ENCODE measurements around the gene COPZ2.
"Not testable (repeated sequence)": the region's sequence is repeated elsewhere in the genome, so short reads cannot be mapped to it uniquely, and the experiment has no call there.

Gene COPZ2, protein sequence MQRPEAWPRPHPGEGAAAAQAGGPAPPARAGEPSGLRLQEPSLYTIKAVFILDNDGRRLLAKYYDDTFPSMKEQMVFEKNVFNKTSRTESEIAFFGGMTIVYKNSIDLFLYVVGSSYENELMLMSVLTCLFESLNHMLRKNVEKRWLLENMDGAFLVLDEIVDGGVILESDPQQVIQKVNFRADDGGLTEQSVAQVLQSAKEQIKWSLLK

GRCh38 chr17:48037036-48037837 is at the start of gene COPZ2:
TSS of gene COPZ2 (minus strand) at chr17:48037797. CDS start at chr17:48037777, 20 bp downstream.
- Histone ChIP-seq H3K27ac (peak within 1 kb of the TSS in 20 of 21 experiments; percentile 51 to 87 (median 80)), H3K4me3 (peak within 1 kb of the TSS; percentile 44 to 69 (median 55))

GRCh38 chr17:48084932-48085331 is 47.3 kb upstream of the COPZ2 start:
- Histone ChIP-seq H3K4me3 (no peak overlapping the region), H3K27ac (no peak overlapping the region)

- Histone ChIP-seq H3K27ac (no peak overlapping the region), H3K4me3 (no peak overlapping the region)
Observed at GRCh38 chr17:48081858-48082257, 44.3 kb upstream of the COPZ2 start.

DNA sequence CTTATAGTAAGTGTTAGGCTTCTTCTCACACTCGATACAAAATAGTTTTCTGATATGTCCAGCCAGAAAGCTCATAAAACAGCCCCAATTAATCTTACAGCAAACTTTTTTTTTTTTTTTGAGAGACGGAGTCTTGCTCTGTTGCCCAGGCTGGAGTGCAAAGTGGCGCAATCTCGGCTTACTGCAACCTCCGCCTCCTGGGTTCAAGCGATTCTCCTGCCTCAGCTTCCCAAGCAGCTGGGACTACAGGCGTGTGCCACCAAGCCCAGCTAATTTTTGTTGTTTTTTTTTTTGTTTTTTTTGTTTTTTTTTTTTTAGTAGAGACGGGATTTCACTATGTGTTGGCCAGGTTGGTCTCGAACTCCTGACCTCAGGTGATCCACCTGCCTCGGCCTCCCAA is 39.6 kb upstream of the COPZ2 start:
- H3K4me3 ChIP-seq, H3K27ac ChIP-seq: not testable (repeated sequence)

DNA sequence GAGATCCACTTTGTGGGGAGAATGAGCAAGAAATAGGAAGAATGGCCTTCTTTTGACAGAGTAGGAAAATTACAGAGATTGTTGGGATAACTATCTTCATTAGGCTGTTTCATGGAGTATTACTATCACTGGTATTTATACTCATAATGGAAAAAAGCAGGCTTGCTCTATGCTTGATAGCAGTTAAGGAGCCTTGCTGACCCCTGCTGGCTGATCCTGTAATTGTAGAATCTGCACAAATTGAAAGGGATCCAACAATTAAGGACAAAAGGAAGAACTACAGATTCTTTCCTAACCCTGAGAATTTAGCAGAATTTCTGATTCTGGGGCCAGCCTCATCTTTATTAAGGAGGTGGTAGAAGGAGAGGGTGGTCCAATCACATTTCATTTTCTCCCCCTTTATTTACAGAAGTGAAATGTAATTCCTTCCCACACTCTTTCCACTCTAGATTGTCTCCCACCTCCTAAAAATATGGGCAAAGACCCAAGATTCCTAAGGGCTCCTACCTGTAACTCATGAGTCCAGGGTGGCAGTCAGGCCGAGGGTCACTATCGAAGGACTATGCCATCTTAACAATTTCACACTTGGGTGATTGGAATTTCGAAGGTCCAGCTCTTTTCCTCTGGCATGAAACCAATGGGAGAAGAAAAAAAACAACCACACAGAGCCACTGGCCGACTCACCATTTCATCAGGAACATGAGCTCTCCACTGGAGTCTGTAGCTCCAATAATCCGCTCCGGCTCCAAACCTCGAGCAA is 36.9 kb upstream of the COPZ2 start:
- Histone ChIP-seq H3K27ac (peak overlapping the region in 2 of 21 experiments; percentile 7 to 54), H3K4me3 (no peak overlapping the region)

DNA sequence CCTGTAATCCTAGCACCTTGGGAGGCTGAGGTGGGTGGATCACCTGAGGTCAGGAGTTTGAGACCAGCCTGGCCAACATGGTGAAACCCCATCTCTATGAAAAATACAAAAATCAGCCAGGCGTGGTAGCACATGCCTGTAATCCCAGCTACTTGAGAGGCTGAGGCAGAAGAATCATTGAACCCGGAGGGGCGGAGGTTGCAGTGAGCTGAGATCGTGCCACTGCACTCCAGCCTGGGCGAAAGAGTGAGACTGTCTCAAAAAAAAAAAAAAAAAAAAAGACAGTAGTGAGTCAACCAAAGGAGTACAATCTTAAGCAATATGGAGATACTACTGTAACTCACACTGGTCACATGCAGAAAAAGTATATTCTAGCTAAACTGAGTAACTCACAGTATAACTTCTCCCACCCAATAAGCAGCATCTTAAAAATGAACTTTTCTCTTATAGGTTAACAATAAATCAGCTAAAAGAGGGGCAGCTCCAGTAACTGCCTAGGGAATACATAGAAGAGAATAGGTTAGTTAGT is 36.0 kb upstream of the COPZ2 start:
- H3K4me3 ChIP-seq = not testable (repeated sequence)
- peak overlapping the region in 3 of 21 experiments; percentile 2 to 54 (median 49) for H3K27ac ChIP-seq

DNA sequence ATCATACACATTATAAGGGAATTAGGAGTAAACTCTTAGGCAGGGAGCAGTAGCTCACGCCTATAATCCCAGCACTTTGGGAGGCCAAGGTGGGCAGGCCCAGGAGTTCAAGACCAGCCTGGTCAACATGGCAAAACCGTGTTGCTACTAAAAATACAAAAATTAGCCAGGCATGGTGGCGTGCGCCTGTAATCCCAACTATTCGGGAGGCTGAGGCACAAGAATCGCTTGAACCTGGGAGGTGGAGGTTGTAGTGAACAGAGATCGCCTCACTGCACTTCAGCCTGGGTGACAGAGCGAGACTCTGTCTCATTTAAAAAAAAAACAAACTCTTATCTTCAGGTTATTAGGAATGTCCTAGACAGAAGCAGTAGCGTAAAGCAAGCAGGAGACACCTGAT is 35.2 kb upstream of the COPZ2 start:
- not testable (repeated sequence) for H3K27ac ChIP-seq

DNA sequence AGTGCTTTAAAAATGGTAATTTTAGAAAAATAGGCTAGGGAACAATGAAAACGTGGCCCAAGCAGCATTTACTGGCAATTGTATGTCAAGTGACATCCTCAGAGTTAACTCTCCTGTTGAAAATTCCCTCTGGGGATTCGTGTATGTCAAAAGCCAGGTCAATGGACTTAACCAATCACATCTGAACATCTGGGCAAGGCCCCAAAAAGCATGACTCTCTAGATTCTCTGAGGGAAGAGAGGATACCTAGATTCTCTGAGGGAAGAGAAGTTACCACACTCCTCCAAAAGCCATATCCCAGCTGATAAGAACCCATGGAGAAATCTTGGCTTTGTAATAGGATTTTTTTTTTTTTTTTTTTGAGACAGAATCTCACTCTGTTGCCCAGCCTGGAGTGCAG is 34.1 kb upstream of the COPZ2 start:
- Histone ChIP-seq H3K27ac (no peak overlapping the region), H3K4me3 (no peak overlapping the region)

More for the DNA sequence above, 35.2 kb upstream of the COPZ2 start:
- not testable (repeated sequence) for H3K4me3 ChIP-seq

- no peak overlapping the region for H3K4me3 ChIP-seq
- H3K27ac ChIP-seq = no peak overlapping the region
Observed at GRCh38 chr17:48070195-48070594, 32.6 kb upstream of the COPZ2 start.

DNA sequence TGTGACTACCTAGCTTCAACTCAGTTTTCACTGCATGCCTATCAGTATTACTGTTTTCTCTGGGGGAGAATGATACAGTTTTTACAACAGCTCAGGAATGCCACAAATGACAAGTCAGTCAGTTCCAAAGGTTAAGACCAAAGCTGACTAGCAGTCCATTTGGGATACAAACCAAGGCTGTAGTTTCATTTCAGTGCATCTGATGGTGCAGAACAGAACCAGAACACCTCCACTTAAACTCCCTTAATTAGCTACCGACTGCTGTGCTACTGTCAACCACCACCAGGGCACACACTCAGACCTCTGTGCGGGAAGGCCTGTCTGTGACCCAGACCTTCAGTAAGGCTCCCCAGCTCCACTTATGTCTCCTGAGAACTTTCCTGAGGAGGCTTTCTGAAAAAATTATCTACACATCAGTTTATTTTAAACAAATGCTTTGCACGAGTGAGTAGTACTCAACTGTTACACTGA is 30.9 kb upstream of the COPZ2 start:
- Histone ChIP-seq H3K4me3 (no peak overlapping the region), H3K27ac (no peak overlapping the region)

DNA sequence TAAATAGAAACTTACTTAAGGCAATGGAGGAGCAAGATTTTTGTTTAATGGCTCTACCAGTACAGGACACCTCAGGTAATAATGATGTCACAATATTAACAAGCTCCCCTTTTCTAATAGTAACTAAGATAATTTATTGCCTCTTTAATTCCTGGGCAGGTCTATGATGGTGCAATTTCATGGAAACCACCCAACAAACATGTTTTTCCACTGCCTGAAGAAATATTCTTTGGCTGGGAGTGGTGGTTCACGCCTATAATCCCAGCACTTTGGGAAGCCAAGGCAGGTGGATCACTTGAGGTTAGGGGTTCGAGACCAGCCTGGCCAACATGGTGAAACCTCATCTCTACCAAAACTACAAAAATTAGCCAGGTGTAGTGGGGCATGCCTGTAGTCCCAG is 30.2 kb upstream of the COPZ2 start:
- H3K4me3 ChIP-seq, H3K27ac ChIP-seq: not testable (repeated sequence)

GRCh38 chr17:48067245-48067644 is 29.6 kb upstream of the COPZ2 start:
- H3K4me3 ChIP-seq = no peak overlapping the region
- no peak overlapping the region for H3K27ac ChIP-seq

DNA sequence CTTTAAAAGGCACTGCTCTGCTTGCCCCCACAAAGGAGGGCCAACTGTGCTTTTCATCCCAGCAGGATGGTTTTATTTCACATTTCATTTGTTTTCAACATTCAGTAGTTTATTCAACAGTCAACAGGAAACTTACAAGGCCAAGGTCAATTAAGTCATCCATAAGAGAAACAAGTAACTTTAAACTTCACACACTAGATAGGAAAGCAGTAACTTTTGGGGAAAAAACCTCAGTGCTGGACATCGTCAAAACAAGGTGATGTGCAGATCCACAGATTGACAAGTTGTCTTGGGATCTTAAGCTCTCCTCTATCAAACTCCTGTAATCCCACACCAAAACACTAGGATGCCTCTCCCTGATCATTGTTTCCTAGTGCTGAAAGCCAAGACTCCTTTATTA is 29.1 kb upstream of the COPZ2 start:
- no peak overlapping the region for H3K27ac ChIP-seq
- no peak overlapping the region for H3K4me3 ChIP-seq

DNA sequence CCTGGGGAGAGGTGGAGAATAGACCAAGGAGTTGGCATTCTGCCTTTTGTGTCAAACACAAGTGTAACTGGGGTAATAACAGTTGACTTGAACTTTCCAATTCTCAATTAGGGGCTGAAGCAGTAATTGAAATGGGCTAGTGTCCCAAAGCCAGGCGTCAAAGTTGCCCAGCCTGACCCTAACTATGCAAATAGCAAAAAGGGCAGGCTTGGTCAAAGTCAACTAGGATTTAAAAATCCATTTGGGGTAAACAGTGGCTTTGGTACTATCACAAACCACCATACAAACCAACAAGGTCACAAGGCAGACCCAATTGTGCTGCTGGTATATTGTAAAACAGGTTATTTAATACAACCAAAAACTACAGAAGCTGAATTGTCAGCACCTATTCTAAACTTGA is 28.6 kb upstream of the COPZ2 start:
- Histone ChIP-seq H3K27ac (peak overlapping the region in 2 of 21 experiments; percentile 3 to 4), H3K4me3 (no peak overlapping the region)

DNA sequence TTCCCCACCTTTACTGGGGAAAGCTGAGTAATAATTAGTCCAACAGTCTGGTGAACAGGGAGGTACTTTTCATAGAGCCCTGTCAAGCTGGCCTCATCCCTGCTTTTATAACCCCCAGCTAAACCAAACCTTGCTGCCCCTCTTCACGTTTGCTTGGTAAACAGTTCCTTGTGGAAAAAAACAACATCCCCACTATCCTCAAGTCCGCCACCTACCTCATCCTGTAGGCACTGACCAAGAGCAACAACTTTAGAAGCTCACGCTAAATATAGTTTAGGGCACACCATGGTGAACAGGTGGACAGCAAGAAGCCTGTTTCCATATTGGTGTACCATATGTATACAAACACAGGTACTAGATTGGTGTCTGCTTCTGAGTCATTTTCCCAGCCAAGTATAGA is 27.0 kb upstream of the COPZ2 start:
- Histone ChIP-seq H3K4me3 (no peak overlapping the region), H3K27ac (peak overlapping the region in 3 of 21 experiments; percentile 27 to 47 (median 27))

DNA sequence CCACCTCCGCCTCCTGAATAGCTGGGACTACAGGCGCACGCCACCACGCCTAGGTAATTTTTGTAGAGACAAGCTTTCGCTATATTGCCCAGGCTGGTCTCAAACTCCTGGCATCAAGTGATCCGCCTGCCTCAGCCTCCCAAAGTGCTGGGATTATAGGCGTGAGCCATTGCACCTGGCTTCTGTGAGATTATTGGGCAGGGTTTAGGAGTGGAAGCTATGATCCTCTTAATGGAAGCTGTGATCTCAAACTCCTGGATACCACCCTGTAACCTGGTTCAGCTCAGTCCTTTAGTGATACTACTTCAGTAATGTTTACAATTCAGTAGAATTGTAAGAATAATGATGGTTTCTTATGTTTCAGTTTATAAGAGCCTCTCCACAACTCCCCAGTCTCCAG is 24.7 kb upstream of the COPZ2 start:
- no peak overlapping the region for H3K27ac ChIP-seq

DNA sequence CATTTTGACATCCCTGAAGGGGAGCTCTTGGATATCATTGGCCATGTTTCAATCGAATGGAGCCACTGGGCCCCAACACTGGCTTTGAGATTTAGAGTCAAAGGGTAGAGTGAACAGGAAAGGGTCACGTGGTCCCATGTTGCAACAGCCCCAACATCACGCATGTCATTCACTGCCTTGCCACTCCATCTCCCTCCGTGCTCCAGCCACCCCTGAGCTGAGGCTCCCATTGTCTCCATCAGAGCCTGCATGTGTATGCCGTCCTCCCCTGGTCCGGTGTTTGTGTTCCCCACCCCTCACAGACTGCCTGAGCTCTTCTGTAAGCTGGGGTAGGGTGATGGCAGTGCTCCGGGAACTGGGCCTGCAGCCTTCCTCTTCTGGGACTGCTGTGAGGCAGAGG is 22.7 kb upstream of the COPZ2 start:
- no peak overlapping the region for H3K4me3 ChIP-seq
- H3K27ac ChIP-seq = peak overlapping the region in 1 of 21 experiments; percentile 4

More for the DNA sequence above, 24.7 kb upstream of the COPZ2 start:
- no peak overlapping the region for H3K4me3 ChIP-seq

GRCh38 chr17:48059125-48059668 is 21.6 kb upstream of the COPZ2 start:
- H3K27ac ChIP-seq = peak overlapping the region in 1 of 21 experiments; percentile 29
- H3K4me3 ChIP-seq = no peak overlapping the region

DNA sequence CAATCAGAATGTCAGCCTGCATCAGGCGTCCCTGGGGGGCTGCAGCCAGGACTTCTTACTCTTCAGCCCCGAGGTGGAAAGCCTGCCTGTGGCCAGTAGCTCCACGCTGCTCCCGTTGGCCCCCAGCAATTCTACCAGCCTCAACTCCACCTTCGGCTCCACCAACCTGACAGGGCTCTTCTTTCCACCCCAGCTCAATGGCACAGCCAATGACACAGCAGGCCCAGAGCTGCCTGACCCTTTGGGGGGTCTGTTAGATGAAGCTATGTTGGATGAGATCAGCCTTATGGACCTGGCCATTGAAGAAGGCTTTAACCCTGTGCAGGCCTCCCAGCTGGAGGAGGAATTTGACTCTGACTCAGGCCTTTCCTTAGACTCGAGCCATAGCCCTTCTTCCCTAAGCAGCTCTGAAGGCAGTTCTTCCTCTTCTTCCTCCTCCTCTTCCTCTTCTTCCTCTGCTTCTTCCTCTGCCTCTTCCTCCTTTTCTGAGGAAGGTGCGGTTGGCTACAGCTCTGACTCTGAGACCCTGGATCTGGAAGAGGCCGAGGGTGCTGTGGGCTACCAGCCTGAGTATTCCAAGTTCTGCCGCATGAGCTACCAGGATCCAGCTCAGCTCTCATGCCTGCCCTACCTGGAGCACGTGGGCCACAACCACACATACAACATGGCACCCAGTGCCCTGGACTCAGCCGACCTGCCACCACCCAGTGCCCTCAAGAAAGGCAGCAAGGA is 21.0 kb upstream of the COPZ2 start:
- no peak overlapping the region for H3K4me3 ChIP-seq
- H3K27ac ChIP-seq = no peak overlapping the region
